ENCODE data around the gene CALR3. TPM values are rescaled to one million over a fixed set of nuclear protein-coding genes. Genes with fewer than 3 reads are reported as not detected.

The CALR3 gene
- total RNA-seq, 1 experiment from 2014 or later: not detected

DNA sequence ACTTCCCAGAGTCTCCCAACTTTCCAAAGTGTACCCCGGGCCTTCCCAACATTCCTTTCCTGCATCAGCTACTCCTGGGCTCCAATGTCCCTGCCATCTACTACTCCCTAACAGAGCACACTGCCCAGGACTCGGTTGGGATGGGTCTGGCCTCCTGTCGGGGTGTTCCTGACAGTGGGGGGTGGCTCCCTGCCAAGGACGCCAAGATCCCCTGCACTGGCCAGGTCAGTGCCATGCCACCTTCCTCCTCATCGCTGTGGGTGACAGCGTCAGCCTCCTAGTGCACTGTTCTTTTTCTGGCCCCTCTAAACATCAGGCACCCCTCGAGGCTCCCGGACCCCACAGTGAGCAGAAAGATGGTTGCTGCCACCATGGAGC is 38.0 kb downstream of the CALR3 start:
- ATAC-seq (peak; percentile 42; the same call in 1 of the 2 replicates), DNase-seq (ENCODE audit: low read depth, low spot score) (no peak)
- CTCF ChIA-PET: no interaction called here
- POLR2A ChIA-PET: no interaction called here
- in situ Hi-C loops (cut with HindIII; ENCODE audit: low pct_unique_long_range_greater_than_20kb, low sequenced_read_pairs) (no loop called here), intact Hi-C loops (cut with micrococcal nuclease; ENCODE audit: unreplicated experiment) (no loop called here)
- Histone ChIP-seq H3K4me1 (ENCODE audit: control insufficient read depth, insufficient read depth, low read length) (peaks cover 25% of the 10 kb centered on the region), H3K27ac (ENCODE audit: low read length) (0 out of 2 replicates have a peak overlapping the region, but pooled peaks have one; percentile 19), H3K36me3 (ENCODE audit: control insufficient read depth, insufficient read depth, low read length) (no peaks in the 10 kb centered on the region), H3K9me3 (ENCODE audit: control insufficient read depth, insufficient read depth, low read depth, low read length) (no peaks in the 10 kb centered on the region), H3K4me3 (ENCODE audit: low read depth in 2 of 2, low read length in 2 of 2) (no peak overlapping the region), H3K27me3 (ENCODE audit: control insufficient read depth, insufficient read depth, low read length) (no peaks in the 10 kb centered on the region)
- no TSS peak for BruUV-seq (replicated peaks)
- no peak for TF ChIP-seq TCF7L2 (IDR thresholded peaks at IDR 0.05; ENCODE audit: low read depth, low read length)
- TF ChIP-seq, protein P1, sequence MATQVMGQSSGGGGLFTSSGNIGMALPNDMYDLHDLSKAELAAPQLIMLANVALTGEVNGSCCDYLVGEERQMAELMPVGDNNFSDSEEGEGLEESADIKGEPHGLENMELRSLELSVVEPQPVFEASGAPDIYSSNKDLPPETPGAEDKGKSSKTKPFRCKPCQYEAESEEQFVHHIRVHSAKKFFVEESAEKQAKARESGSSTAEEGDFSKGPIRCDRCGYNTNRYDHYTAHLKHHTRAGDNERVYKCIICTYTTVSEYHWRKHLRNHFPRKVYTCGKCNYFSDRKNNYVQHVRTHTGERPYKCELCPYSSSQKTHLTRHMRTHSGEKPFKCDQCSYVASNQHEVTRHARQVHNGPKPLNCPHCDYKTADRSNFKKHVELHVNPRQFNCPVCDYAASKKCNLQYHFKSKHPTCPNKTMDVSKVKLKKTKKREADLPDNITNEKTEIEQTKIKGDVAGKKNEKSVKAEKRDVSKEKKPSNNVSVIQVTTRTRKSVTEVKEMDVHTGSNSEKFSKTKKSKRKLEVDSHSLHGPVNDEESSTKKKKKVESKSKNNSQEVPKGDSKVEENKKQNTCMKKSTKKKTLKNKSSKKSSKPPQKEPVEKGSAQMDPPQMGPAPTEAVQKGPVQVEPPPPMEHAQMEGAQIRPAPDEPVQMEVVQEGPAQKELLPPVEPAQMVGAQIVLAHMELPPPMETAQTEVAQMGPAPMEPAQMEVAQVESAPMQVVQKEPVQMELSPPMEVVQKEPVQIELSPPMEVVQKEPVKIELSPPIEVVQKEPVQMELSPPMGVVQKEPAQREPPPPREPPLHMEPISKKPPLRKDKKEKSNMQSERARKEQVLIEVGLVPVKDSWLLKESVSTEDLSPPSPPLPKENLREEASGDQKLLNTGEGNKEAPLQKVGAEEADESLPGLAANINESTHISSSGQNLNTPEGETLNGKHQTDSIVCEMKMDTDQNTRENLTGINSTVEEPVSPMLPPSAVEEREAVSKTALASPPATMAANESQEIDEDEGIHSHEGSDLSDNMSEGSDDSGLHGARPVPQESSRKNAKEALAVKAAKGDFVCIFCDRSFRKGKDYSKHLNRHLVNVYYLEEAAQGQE (IDR thresholded peaks at IDR 0.05; ENCODE audit: insufficient read depth in 1 of 2, low read depth in 2 of 2, low read length in 1 of 2): no peak
- no peak for TF ChIP-seq SIN3A (IDR thresholded peaks at IDR 0.05; ENCODE audit: borderline replicate concordance, insufficient read depth, low read depth, low read length)
- TF ChIP-seq, protein P2, sequence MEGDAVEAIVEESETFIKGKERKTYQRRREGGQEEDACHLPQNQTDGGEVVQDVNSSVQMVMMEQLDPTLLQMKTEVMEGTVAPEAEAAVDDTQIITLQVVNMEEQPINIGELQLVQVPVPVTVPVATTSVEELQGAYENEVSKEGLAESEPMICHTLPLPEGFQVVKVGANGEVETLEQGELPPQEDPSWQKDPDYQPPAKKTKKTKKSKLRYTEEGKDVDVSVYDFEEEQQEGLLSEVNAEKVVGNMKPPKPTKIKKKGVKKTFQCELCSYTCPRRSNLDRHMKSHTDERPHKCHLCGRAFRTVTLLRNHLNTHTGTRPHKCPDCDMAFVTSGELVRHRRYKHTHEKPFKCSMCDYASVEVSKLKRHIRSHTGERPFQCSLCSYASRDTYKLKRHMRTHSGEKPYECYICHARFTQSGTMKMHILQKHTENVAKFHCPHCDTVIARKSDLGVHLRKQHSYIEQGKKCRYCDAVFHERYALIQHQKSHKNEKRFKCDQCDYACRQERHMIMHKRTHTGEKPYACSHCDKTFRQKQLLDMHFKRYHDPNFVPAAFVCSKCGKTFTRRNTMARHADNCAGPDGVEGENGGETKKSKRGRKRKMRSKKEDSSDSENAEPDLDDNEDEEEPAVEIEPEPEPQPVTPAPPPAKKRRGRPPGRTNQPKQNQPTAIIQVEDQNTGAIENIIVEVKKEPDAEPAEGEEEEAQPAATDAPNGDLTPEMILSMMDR (IDR thresholded peaks at IDR 0.05): no peak
- no peak for TF ChIP-seq POLR2AphosphoS5 (IDR thresholded peaks at IDR 0.05; ENCODE audit: low read depth, low read length)

DNA sequence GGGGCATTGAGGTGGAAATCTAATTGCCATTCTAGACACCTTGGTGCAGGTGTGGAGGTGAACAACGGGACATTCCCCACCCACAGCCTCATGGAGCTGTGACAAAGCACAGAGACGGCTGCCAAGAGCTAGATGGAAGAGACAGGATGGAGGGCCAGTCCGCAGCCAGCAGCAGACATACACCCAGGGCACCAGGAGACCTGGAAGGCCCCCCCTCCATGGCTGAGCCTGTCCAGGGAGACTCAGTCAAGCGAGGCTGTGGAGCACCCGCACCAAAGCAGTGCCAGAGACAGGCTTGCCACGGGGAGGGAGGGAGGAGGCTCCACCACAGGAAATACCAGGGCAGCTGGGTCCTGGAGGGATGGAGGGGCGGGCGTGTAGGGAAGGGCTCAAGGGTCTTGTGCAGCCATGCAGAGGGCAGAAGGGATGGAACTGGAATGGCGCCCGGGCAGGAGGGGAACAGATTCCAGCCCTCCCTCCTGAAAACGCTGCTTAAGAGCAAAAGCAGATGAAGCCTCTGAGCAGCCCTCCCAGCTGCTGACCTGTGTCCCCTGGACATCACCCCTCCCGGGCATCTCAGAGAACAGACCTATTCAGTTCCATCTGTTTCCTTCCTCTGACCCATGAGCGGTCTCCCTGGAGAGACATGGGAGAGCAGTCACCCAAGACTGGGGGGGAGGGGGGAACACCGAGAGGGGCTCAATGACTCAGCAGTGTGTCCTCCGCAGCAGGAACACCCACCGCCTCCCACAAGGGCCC is 38.6 kb downstream of the CALR3 start:
- no peak for TF ChIP-seq TCF7L2 (IDR thresholded peaks at IDR 0.05; ENCODE audit: low read depth, low read length)
- TF ChIP-seq, protein P2 (IDR thresholded peaks at IDR 0.05): no peak
- no peak for TF ChIP-seq POLR2AphosphoS5 (IDR thresholded peaks at IDR 0.05; ENCODE audit: low read depth, low read length)
- no peak for TF ChIP-seq SIN3A (IDR thresholded peaks at IDR 0.05; ENCODE audit: borderline replicate concordance, insufficient read depth, low read depth, low read length)
- TF ChIP-seq, protein P1 (IDR thresholded peaks at IDR 0.05; ENCODE audit: insufficient read depth in 1 of 2, low read depth in 2 of 2, low read length in 1 of 2): no peak
- BruUV-seq (replicated peaks): no TSS peak
- peak overlapping the region; percentile 29; the same call in 1 of the 2 replicates for H3K27ac ChIP-seq (ENCODE audit: low read length)
- H3K4me3 ChIP-seq (ENCODE audit: low read depth in 2 of 2, low read length in 2 of 2): no peak overlapping the region
- ChIA-PET CTCF (no interaction called here), POLR2A (no interaction called here)
- in situ Hi-C loops (cut with HindIII; ENCODE audit: low pct_unique_long_range_greater_than_20kb, low sequenced_read_pairs): no loop called here
- no peaks in the 10 kb centered on the region for H3K27me3 ChIP-seq (ENCODE audit: control insufficient read depth, insufficient read depth, low read length)
- no peak for DNase-seq (ENCODE audit: low read depth, low spot score)
- peak; percentile 75 for ATAC-seq
- intact Hi-C loops (cut with micrococcal nuclease; ENCODE audit: unreplicated experiment): no loop called here
- peaks cover 24% of the 10 kb centered on the region for H3K4me1 ChIP-seq (ENCODE audit: control insufficient read depth, insufficient read depth, low read length)
- H3K36me3 ChIP-seq (ENCODE audit: control insufficient read depth, insufficient read depth, low read length): no peaks in the 10 kb centered on the region
- H3K9me3 ChIP-seq (ENCODE audit: control insufficient read depth, insufficient read depth, low read depth, low read length): no peaks in the 10 kb centered on the region

All from Panc1 (cell line).